Measurements from ENCODE around the gene ATP11A.
"Not testable (repeated sequence)": the region's sequence is repeated elsewhere in the genome, so short reads cannot be mapped to it uniquely, and the experiment has no call there.

Gene ATP11A

DNA sequence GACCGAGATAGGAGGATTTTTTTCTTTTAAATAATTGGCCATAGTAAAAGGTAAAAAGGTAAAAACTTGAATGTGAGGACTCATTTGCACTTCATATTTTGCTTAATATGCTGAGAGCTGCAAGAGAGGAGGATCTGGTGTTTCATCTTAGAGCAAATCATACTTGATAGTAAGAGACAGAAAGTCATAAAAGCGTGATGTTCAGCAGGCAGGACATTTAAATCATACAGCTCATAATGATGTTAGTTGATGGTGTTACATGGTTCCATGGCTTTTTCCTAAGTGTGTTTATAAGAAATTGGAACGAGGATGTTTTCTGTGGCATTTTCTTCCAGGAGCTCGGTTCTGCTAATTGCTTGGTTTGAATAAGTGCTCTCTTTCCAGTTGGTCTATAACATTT lies 16.3 kb downstream of the ATP11A start:
- no peak for DNase-seq (ENCODE audit: low read depth, low spot score)
- no peak overlapping the region for H3K9ac ChIP-seq (ENCODE audit: insufficient read length, low read depth)
- H3K4me1 ChIP-seq (ENCODE audit: insufficient read depth, insufficient read length), result peaks cover 25% of the 10 kb centered on the region
- peaks cover under 1% of the 10 kb centered on the region for H3K36me3 ChIP-seq (ENCODE audit: insufficient read depth, insufficient read length, low read length)
- H3K9me3 ChIP-seq (ENCODE audit: insufficient read depth, low read length), result no peaks in the 10 kb centered on the region
- H3K27me3 ChIP-seq (ENCODE audit: insufficient read depth, insufficient read length), result no peaks in the 10 kb centered on the region
- TF ChIP-seq YY1 (IDR thresholded peaks at IDR 0.05; ENCODE audit: insufficient read depth, insufficient read length) (no peak), SUZ12 (IDR thresholded peaks at IDR 0.05; ENCODE audit: extremely low read depth, insufficient read depth, insufficient read length) (no peak), ZNF274 (IDR thresholded peaks at IDR 0.05; ENCODE audit: low read depth, low read length) (no peak)
- H3K4me3 ChIP-seq (ENCODE audit: insufficient read length, low read depth), result no peak overlapping the region

DNA sequence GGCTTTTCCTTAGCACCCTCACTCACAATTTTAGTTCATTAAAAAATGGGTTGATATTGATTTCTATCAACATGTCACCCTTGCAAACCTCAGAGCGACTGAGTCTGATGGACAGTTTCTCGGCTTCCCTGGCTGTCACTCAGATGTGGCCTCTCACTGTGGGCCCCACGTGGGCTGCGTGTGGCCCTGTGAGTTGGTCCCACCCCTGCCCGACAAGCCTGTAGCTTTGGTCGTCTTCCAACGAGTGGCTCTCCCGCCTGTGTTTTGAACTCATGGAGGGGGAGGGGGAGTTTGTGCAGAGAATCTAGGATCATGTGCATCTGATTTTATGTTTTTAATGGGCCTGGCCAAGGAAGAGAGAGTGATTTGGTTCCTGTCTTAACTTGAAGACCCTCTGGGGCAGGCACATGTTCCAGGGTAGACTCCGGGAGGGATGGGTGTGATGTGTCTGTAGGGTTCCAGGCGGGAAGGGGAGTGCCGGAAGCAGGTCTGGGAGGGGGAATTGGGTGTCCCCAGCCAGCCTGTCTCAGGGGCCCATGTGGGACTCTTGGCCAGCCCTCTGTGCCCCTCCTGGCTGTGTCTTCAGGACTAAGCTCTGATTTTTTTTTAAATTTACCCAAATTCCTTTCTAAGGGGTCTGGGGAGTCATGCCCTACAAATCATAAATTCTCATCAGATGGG lies 18.9 kb downstream of the ATP11A start:
- H3K4me3 ChIP-seq (ENCODE audit: insufficient read length, low read depth), result no peak overlapping the region
- H3K9ac ChIP-seq (ENCODE audit: insufficient read length, low read depth), result no peak overlapping the region
- H3K27me3 ChIP-seq (ENCODE audit: insufficient read depth, insufficient read length), result no peaks in the 10 kb centered on the region
- no peak for TF ChIP-seq YY1 (IDR thresholded peaks at IDR 0.05; ENCODE audit: insufficient read depth, insufficient read length)
- no peak for TF ChIP-seq ZNF274 (IDR thresholded peaks at IDR 0.05; ENCODE audit: low read depth, low read length)
- TF ChIP-seq SUZ12 (IDR thresholded peaks at IDR 0.05; ENCODE audit: extremely low read depth, insufficient read depth, insufficient read length), result no peak
- H3K4me1 ChIP-seq (ENCODE audit: insufficient read depth, insufficient read length), result peaks cover 28% of the 10 kb centered on the region
- H3K36me3 ChIP-seq (ENCODE audit: insufficient read depth, insufficient read length, low read length), result no peaks in the 10 kb centered on the region
- no peak for DNase-seq (ENCODE audit: low read depth, low spot score)
- H3K9me3 ChIP-seq (ENCODE audit: insufficient read depth, low read length), result no peaks in the 10 kb centered on the region

DNA sequence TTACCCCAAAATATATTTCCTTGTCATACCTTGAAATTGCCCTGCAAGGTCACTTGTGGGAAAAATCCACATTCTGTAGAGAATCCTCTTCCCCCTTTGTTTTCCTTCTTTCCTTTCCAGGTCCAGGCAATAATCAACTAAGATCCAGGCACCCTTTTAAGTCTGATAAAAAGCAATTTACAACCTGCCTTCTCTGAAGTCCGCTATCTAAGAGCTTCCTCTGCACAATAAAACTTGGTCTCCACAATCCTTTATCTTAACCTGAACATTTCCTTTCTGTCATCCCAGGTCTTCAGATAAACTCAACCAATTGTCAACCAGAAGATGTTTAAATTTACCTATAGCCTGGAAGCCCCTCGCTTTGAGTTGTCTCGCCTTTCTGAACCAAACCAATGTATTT lies 19.5 kb downstream of the ATP11A start:
- H3K36me3 ChIP-seq (ENCODE audit: insufficient read depth, insufficient read length, low read length); H3K27me3 ChIP-seq (ENCODE audit: insufficient read depth, insufficient read length); H3K9me3 ChIP-seq (ENCODE audit: insufficient read depth, low read length); DNase-seq (ENCODE audit: low read depth, low spot score); H3K4me3 ChIP-seq (ENCODE audit: insufficient read length, low read depth); H3K9ac ChIP-seq (ENCODE audit: insufficient read length, low read depth): not testable (repeated sequence)
- peaks cover 28% of the 10 kb centered on the region for H3K4me1 ChIP-seq (ENCODE audit: insufficient read depth, insufficient read length)

DNA sequence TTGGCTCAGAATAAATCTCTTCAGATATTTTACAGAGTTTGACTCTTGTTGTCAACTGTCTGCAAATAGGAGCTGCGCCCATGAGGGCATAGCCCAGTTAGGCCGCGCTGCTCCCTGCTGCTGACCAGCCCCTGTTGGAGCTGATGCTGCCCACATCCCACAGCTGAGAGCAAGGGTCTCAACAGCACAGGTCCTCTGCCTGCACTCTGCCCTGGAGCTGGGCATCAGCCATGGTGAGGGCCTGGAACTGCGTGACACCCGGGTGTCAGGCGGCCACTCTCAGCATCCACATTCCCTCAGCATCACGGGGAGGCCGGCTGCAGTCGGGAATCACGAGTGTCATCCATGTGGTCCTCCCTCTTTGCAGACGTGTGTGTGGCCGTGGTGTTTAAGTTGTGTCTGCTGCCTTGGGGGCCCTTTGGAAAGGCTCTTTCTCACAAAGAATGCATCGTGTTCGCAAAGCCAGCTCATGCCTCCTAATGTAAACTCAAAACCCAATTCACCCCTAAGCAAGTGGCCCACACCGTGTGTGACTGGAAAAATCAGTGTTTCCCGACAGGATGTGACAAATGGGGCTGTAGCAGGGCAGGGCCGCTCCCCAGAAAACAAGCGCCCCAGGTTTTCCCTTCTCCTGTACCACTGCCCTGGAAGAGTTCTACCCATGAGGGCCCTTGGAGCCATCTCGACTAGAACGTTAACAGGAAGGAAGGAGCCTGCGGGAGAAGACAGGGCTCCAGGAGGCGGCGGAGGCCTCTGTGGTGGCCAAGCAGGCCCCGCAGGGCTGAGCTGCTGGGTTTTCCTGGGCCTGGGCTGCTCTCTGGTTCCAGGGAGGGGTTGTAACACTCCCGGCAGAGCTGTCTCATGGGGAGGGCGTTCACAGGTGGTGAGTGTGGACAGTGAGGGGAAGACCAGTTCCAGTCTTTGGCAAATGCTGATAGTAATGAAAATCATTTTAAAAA lies 20.3 kb downstream of the ATP11A start:
- Histone ChIP-seq H3K4me1 (ENCODE audit: insufficient read depth, insufficient read length) (peaks cover 32% of the 10 kb centered on the region), H3K9me3 (ENCODE audit: insufficient read depth, low read length) (no peaks in the 10 kb centered on the region), H3K4me3 (ENCODE audit: insufficient read length, low read depth) (no peak overlapping the region), H3K9ac (ENCODE audit: insufficient read length, low read depth) (no peak overlapping the region), H3K36me3 (ENCODE audit: insufficient read depth, insufficient read length, low read length) (no peaks in the 10 kb centered on the region), H3K27me3 (ENCODE audit: insufficient read depth, insufficient read length) (no peaks in the 10 kb centered on the region)
- no peak for DNase-seq (ENCODE audit: low read depth, low spot score)
- no peak for TF ChIP-seq SUZ12 (IDR thresholded peaks at IDR 0.05; ENCODE audit: extremely low read depth, insufficient read depth, insufficient read length)
- no peak for TF ChIP-seq YY1 (IDR thresholded peaks at IDR 0.05; ENCODE audit: insufficient read depth, insufficient read length)
- TF ChIP-seq ZNF274 (IDR thresholded peaks at IDR 0.05; ENCODE audit: low read depth, low read length), result no peak

DNA sequence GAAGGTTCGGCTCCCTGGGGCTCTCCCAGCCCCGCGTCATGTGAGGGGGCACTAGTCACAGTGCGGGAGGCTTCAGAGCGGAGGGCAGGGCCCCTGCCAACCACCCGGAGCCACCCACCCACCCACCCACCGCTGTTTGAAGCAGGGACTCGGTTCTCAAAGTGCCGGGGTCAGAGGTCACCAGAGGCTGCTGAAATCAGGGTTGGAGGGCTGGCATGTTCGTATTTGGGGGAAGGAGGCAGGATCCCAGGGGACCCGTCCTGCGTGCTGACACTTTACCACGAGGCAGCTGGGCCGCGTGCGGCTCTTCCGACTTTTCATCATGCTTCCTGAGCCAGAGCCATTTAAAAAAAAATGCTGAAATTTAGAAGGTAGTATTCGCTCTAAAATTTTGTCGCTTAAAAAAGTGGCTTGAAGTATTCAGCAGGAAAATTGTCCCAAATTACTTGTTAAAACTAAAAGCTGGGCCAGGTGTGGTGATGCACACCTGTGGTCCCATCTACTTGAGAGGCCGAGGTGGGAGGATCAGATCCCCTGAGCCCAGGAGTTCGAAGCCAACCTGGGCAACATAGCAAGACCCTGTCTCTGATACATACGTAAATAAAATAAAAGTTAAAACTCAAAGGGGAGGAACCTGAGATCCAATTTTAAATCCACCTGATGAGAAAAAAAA lies 21.2 kb downstream of the ATP11A start:
- no peaks in the 10 kb centered on the region for H3K9me3 ChIP-seq (ENCODE audit: insufficient read depth, low read length)
- DNase-seq (ENCODE audit: low read depth, low spot score), result no peak
- H3K36me3 ChIP-seq (ENCODE audit: insufficient read depth, insufficient read length, low read length), result no peaks in the 10 kb centered on the region
- TF ChIP-seq SUZ12 (IDR thresholded peaks at IDR 0.05; ENCODE audit: extremely low read depth, insufficient read depth, insufficient read length), result no peak
- H3K9ac ChIP-seq (ENCODE audit: insufficient read length, low read depth), result no peak overlapping the region
- no peaks in the 10 kb centered on the region for H3K27me3 ChIP-seq (ENCODE audit: insufficient read depth, insufficient read length)
- peaks cover 29% of the 10 kb centered on the region for H3K4me1 ChIP-seq (ENCODE audit: insufficient read depth, insufficient read length)
- no peak overlapping the region for H3K4me3 ChIP-seq (ENCODE audit: insufficient read length, low read depth)

DNA sequence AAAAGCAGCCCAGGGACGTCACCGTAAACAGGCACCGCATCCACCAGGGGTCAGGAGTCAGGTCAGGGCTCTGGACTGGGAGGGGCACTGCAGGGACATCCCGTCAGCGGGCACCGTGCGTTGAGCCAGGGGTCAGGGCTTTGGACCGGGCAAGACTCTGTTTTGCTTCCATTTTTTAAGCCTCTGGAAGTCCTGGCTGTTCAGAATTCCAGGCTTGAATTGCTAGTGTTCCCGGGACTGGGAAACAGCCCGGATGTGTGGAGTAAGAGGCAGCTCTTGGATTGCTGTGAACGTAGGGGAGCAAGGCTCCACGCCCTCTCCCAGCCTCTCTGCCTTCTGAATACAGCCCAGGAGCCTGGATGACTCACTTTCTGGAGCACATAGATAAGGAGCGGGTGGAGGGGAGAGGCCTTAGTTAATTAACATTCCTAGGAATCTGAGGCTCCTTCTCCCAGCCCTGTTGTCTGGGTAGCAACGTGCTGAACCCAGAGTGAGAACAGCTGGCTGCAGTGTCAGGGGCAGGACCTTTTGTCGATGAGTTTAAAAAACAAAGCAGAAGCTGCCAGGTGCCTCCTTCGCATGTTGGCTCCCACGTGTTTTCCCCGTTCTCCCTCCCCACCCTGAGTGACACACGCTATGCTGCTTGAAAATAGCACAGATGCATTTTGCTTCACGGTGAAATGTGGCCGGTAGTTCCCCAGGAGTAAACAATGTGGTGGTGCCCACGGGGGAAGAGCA lies 21.9 kb downstream of the ATP11A start:
- Histone ChIP-seq H3K36me3 (ENCODE audit: insufficient read depth, insufficient read length, low read length) (no peaks in the 10 kb centered on the region), H3K4me3 (ENCODE audit: insufficient read length, low read depth) (no peak overlapping the region), H3K27me3 (ENCODE audit: insufficient read depth, insufficient read length) (no peaks in the 10 kb centered on the region), H3K9ac (ENCODE audit: insufficient read length, low read depth) (peak overlapping the region; percentile 66), H3K9me3 (ENCODE audit: insufficient read depth, low read length) (no peaks in the 10 kb centered on the region), H3K4me1 (ENCODE audit: insufficient read depth, insufficient read length) (peaks cover 29% of the 10 kb centered on the region)
- DNase-seq (ENCODE audit: low read depth, low spot score), result peak; percentile 96
- TF ChIP-seq ZNF274 (IDR thresholded peaks at IDR 0.05; ENCODE audit: low read depth, low read length) (no peak), SUZ12 (IDR thresholded peaks at IDR 0.05; ENCODE audit: extremely low read depth, insufficient read depth, insufficient read length) (no peak), YY1 (IDR thresholded peaks at IDR 0.05; ENCODE audit: insufficient read depth, insufficient read length) (no peak)

All from NT2/D1 (cell line).